Measurements from ENCODE around the gene SUGCT.
"Not testable (repeated sequence)": the region's sequence is repeated elsewhere in the genome, so short reads cannot be mapped to it uniquely, and the experiment has no call there.

SUGCT gene

GRCh38 chr7:40640566-40640965 is 505.8 kb downstream of the SUGCT start:
- Histone ChIP-seq H3K9ac (no peak overlapping the region), H3K36me3 (no peaks in the 10 kb centered on the region), H3K4me1 (no peaks in the 10 kb centered on the region), H3K9me3 (no peaks in the 10 kb centered on the region), H3K4me3 (no peak overlapping the region), H3K4me2 (no peak overlapping the region), H4K20me1 (no peaks in the 10 kb centered on the region), H3K27me3 (no peaks in the 10 kb centered on the region), H3K27ac (no peak overlapping the region)
- TF ChIP-seq Cebpa-rat (IDR thresholded peaks at IDR 0.05): no peak

GRCh38 chr7:40641701-40642100 is 506.9 kb downstream of the SUGCT start:
- Histone ChIP-seq H3K4me2 (no peak overlapping the region), H3K9ac (no peak overlapping the region), H4K20me1 (no peaks in the 10 kb centered on the region), H3K4me3 (no peak overlapping the region), H3K36me3 (no peaks in the 10 kb centered on the region), H3K27ac (no peak overlapping the region), H3K9me3 (no peaks in the 10 kb centered on the region), H3K27me3 (no peaks in the 10 kb centered on the region), H3K4me1 (no peaks in the 10 kb centered on the region)
- no peak for TF ChIP-seq Cebpa-rat (IDR thresholded peaks at IDR 0.05)

- TF ChIP-seq Cebpa-rat (IDR thresholded peaks at IDR 0.05): no peak
- Histone ChIP-seq H3K9ac (no peak overlapping the region), H3K27ac (no peak overlapping the region), H3K27me3 (no peaks in the 10 kb centered on the region), H4K20me1 (no peaks in the 10 kb centered on the region), H3K4me1 (no peaks in the 10 kb centered on the region), H3K36me3 (no peaks in the 10 kb centered on the region), H3K4me2 (no peak overlapping the region), H3K4me3 (no peak overlapping the region), H3K9me3 (no peaks in the 10 kb centered on the region)
Observed at GRCh38 chr7:40643664-40644063, 508.9 kb downstream of the SUGCT start.

- no peaks in the 10 kb centered on the region for H4K20me1 ChIP-seq
- no peaks in the 10 kb centered on the region for H3K9me3 ChIP-seq
- H3K36me3 ChIP-seq: no peaks in the 10 kb centered on the region
- H3K9ac ChIP-seq: no peak overlapping the region
- no peak overlapping the region for H3K4me3 ChIP-seq
- no peaks in the 10 kb centered on the region for H3K4me1 ChIP-seq
- H3K4me2 ChIP-seq: no peak overlapping the region
- no peak overlapping the region for H3K27ac ChIP-seq
- no peaks in the 10 kb centered on the region for H3K27me3 ChIP-seq
- no peak for TF ChIP-seq Cebpa-rat (IDR thresholded peaks at IDR 0.05)
Observed at GRCh38 chr7:40644454-40645188, 509.8 kb downstream of the SUGCT start.

- no peaks in the 10 kb centered on the region for H4K20me1 ChIP-seq
- no peaks in the 10 kb centered on the region for H3K4me1 ChIP-seq
- H3K9ac ChIP-seq: no peak overlapping the region
- no peak overlapping the region for H3K27ac ChIP-seq
- no peaks in the 10 kb centered on the region for H3K9me3 ChIP-seq
- no peak overlapping the region for H3K4me3 ChIP-seq
- no peak for TF ChIP-seq Cebpa-rat (IDR thresholded peaks at IDR 0.05)
- no peaks in the 10 kb centered on the region for H3K36me3 ChIP-seq
- no peaks in the 10 kb centered on the region for H3K27me3 ChIP-seq
- H3K4me2 ChIP-seq: no peak overlapping the region
Observed at GRCh38 chr7:40645197-40645596, 510.4 kb downstream of the SUGCT start.

GRCh38 chr7:40646717-40647116 is 511.9 kb downstream of the SUGCT start:
- no peak for TF ChIP-seq Cebpa-rat (IDR thresholded peaks at IDR 0.05)
- Histone ChIP-seq H3K9me3 (peaks cover 6% of the 10 kb centered on the region; the same call in 1 of the 2 replicates), H3K27me3 (no peaks in the 10 kb centered on the region), H3K4me1 (no peaks in the 10 kb centered on the region), H3K4me3 (no peak overlapping the region), H3K4me2 (no peak overlapping the region), H3K9ac (no peak overlapping the region), H3K27ac (no peak overlapping the region), H4K20me1 (no peaks in the 10 kb centered on the region), H3K36me3 (no peaks in the 10 kb centered on the region)

- Histone ChIP-seq H3K27ac (no peak overlapping the region), H3K4me2 (no peak overlapping the region), H4K20me1 (no peaks in the 10 kb centered on the region), H3K9ac (no peak overlapping the region), H3K27me3 (no peaks in the 10 kb centered on the region), H3K9me3 (peaks cover 6% of the 10 kb centered on the region; the same call in 1 of the 2 replicates), H3K36me3 (no peaks in the 10 kb centered on the region), H3K4me3 (no peak overlapping the region), H3K4me1 (no peaks in the 10 kb centered on the region)
- no peak for TF ChIP-seq Cebpa-rat (IDR thresholded peaks at IDR 0.05)
Observed at GRCh38 chr7:40647719-40648118, 512.9 kb downstream of the SUGCT start.

- Histone ChIP-seq H3K36me3 (no peaks in the 10 kb centered on the region), H3K27me3 (no peaks in the 10 kb centered on the region), H3K9ac (no peak overlapping the region), H3K9me3 (peaks cover 6% of the 10 kb centered on the region; the same call in 1 of the 2 replicates), H3K4me2 (no peak overlapping the region), H3K4me1 (no peaks in the 10 kb centered on the region), H4K20me1 (no peaks in the 10 kb centered on the region), H3K27ac (no peak overlapping the region), H3K4me3 (no peak overlapping the region)
- TF ChIP-seq Cebpa-rat (IDR thresholded peaks at IDR 0.05): no peak
Observed at GRCh38 chr7:40649247-40649646, 514.4 kb downstream of the SUGCT start.

- H3K4me3 ChIP-seq, H3K4me2 ChIP-seq, H3K27me3 ChIP-seq, H3K36me3 ChIP-seq, H3K9ac ChIP-seq, H3K9me3 ChIP-seq, H3K4me1 ChIP-seq, H4K20me1 ChIP-seq, H3K27ac ChIP-seq: not testable (repeated sequence)
Observed at GRCh38 chr7:40650903-40651302, 516.1 kb downstream of the SUGCT start.

GRCh38 chr7:40654171-40654570 is 519.4 kb downstream of the SUGCT start:
- Histone ChIP-seq H3K27ac (no peak overlapping the region), H3K9me3 (peaks cover 6% of the 10 kb centered on the region; the same call in 1 of the 2 replicates), H3K4me3 (no peak overlapping the region), H4K20me1 (no peaks in the 10 kb centered on the region), H3K4me2 (no peak overlapping the region), H3K36me3 (no peaks in the 10 kb centered on the region), H3K9ac (no peak overlapping the region), H3K27me3 (no peaks in the 10 kb centered on the region), H3K4me1 (no peaks in the 10 kb centered on the region)
- TF ChIP-seq Cebpa-rat (IDR thresholded peaks at IDR 0.05): no peak

- Histone ChIP-seq H3K27ac (no peak overlapping the region), H3K9ac (no peak overlapping the region), H3K36me3 (no peaks in the 10 kb centered on the region), H3K27me3 (no peaks in the 10 kb centered on the region), H3K4me2 (no peak overlapping the region), H4K20me1 (no peaks in the 10 kb centered on the region), H3K4me1 (no peaks in the 10 kb centered on the region), H3K9me3 (peaks cover 6% of the 10 kb centered on the region; the same call in 1 of the 2 replicates), H3K4me3 (no peak overlapping the region)
- no peak for TF ChIP-seq Cebpa-rat (IDR thresholded peaks at IDR 0.05)
Observed at GRCh38 chr7:40655426-40655825, 520.6 kb downstream of the SUGCT start.
